Measurements from ENCODE around the gene FBXO17.

DNA sequence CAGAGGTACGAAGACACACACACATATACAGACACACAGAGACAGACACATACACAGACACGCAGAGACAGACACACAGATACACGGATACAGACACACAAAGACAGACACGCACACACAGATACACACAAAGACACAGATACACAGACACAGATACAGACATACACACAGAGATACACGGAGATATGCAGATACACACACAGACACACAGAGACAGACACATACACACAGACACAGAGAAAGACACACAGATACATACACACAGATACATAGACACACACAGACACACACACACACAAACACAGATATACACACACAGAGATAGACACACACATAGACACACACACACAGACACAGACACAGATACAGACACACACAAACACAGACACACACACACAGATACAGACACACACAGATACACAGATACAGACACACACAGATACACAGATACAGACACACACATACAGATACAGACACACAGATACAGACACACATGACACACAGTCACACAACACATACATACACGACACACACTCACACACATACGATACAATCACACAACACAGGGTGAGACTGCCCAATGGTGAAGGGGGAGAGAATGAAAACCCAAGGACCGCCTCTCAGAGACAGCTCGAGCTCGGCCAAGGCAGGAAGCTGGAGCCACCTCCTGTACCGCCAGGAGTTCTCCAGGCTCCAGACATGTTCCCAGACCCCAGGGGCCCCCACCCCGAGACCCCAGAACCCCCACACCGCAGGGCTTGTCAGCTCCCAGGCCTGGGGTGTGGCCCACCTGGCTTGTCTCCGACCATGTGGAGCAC lies 54.7 kb downstream of the FBXO17 start:
- TF ChIP-seq CTCF (conservative IDR thresholded peaks at IDR 0.05) (no peak), EZH2 (IDR thresholded peaks at IDR 0.05; ENCODE audit: low read depth) (no peak)
